ENCODE measurements around the gene CD300LD. TPM values are rescaled to one million over a fixed set of nuclear protein-coding genes. Genes with fewer than 3 reads are reported as not detected.
"Not testable (repeated sequence)": the region's sequence is repeated elsewhere in the genome, so short reads cannot be mapped to it uniquely, and the experiment has no call there.

CD300LD gene
- total RNA-seq: under 1 TPM in 2 of 8 experiments, not detected in 6; 0.25 to 0.33 TPM

DNA sequence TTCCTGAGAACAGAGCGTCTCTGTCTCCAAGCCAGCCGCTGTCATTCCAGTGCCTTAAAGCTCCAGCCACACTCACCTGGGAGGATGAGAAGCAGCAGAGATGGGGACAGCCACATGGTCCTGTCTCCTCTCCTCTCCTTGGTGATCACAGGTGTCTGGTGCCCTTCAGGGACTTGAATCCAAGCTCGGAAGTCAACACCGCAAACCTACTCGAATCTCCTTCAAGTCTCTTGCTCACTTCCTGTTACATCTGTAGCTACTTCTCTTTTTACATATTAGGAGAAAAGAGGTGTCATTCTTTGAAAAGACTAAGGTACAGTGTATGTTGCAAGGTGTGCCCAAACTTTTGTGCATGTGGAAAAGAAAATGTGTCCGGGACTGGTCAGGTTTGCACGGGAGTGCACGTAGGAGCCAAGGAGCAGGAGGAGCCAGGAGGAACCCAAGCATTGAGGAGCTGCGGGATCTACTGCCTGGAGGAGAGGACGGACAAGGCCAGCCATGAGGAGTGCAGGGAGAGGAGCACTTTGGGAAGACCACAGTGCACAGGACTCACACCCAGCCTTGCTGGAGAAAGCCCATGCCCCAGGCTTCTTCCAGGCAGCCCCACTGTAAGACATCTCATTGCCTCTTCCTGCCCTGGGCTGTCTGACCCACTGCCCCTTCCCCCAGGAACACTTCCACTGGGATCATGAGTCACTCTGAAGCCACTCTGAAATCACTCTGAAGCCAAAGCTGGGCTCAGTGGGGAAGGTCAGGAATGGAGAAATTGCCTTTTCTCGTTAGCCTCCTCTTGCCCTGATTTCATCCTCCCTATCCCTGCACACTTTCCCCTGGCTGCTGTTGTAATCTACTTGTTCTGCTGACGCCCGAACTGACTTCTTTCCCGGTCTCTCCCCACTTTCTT lies at the start of gene CD300LD:
Gene CD300LD, minus strand, starts transcription at position 197 of the 904 bp plus-strand sequence. Its CDS starts 81 bp downstream, at position 116.
- H3K27ac ChIP-seq: no peak within 1 kb of the TSS
- H3K4me3 ChIP-seq: no peak within 1 kb of the TSS
- ATAC-seq (replicated peaks in 6 of 8): no peak
- WGBS, 10 experiments: 21 to 100% (median 66%) methylated on average over 3 to 12 of the region's 14 CpGs
- in situ Hi-C loops (cut with MboI; ENCODE audit: low pct_unique_long_range_greater_than_20kb in 2 of 9, low sequenced_read_pairs in 9 of 9, unreplicated experiment in 9 of 9): no loop called here
- H3K4me1 ChIP-seq (replicated peaks in 1 of 2): no peaks in the 10 kb centered on the region

GRCh38 chr17:74641224-74641957 lies 49.3 kb upstream of the CD300LD start:
- H3K4me3 ChIP-seq: no peak overlapping the region
- in situ Hi-C loops (cut with MboI; ENCODE audit: low pct_unique_long_range_greater_than_20kb in 2 of 9, low sequenced_read_pairs in 9 of 9, unreplicated experiment in 9 of 9): no loop called here
- 0 to 83% (median 68%) methylated on average over 1 to 5 of the region's 6 CpGs; no CpG with 5 or more reads in 3 of the 10 experiments for WGBS, 10 experiments
- no peak overlapping the region for H3K27ac ChIP-seq
- no peaks in the 10 kb centered on the region for H3K4me1 ChIP-seq (replicated peaks in 1 of 2)
- peak in 1 of 8 experiments; percentile 14 for ATAC-seq (replicated peaks in 6 of 8)

DNA sequence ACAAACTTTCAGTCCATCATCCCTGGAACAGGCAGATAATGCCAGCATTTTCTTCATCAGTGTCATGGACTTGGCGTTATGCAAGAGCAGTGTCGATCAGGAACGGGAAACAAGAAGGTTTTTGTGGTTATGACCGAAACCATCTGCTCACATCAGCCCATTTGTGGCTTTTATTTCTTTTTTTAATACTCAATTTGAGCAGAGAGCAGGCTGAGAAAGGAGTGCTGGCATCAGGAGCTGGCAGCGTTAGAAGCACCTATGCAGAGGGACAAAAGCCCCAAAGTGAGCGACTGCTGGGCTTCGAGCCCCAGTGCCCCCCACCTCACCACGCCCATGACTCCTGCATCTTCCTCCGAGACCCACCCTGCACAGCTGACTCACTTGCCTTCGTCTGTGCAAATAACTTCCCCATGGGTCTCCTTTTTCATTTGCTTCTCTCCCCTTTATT lies 47.6 kb upstream of the CD300LD start:
- no peak for ATAC-seq (replicated peaks in 6 of 8)
- Histone ChIP-seq H3K4me3 (no peak overlapping the region), H3K27ac (no peak overlapping the region), H3K4me1 (replicated peaks in 1 of 2) (peaks cover 0 to 8% of the 10 kb centered on the region in 2 donors)
- in situ Hi-C loops (cut with MboI; ENCODE audit: low pct_unique_long_range_greater_than_20kb in 2 of 9, low sequenced_read_pairs in 9 of 9, unreplicated experiment in 9 of 9): no loop called here
- WGBS, 10 experiments: 25 to 82% (median 60%) methylated on average over 1 to 8 of the region's 10 CpGs; no CpG with 5 or more reads in 3 of the 10 experiments

DNA sequence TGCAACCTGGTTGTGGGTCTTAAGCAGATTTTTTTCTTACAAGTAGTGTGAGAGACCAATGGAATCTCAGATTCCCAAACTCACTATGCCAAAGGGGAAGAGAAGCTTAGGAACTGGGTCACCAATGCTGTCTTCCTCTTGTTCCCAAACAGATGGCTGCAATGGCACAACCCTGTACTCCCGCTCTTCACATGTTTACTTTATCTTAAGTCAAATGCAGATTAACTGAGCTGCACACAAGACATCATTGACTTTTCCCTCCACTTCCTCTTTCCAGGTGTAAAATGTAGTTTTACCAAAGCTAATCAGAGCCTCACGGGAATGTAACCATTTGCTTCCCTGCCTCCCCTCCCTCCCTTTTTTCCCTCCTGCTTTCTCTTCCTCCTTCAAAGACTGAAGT lies 45.8 kb upstream of the CD300LD start:
- Histone ChIP-seq H3K4me3 (no peak overlapping the region), H3K27ac (no peak overlapping the region), H3K4me1 (replicated peaks in 1 of 2) (peaks cover 0 to 8% of the 10 kb centered on the region in 2 donors)
- in situ Hi-C loops (cut with MboI; ENCODE audit: low pct_unique_long_range_greater_than_20kb in 2 of 9, low sequenced_read_pairs in 9 of 9, unreplicated experiment in 9 of 9): no loop called here
- no peak for ATAC-seq (replicated peaks in 6 of 8)
- 0 to 100% (median 57%) methylated on average over 1 of the region's 2 CpGs; no CpG with 5 or more reads in 3 of the 10 experiments for WGBS, 10 experiments

DNA sequence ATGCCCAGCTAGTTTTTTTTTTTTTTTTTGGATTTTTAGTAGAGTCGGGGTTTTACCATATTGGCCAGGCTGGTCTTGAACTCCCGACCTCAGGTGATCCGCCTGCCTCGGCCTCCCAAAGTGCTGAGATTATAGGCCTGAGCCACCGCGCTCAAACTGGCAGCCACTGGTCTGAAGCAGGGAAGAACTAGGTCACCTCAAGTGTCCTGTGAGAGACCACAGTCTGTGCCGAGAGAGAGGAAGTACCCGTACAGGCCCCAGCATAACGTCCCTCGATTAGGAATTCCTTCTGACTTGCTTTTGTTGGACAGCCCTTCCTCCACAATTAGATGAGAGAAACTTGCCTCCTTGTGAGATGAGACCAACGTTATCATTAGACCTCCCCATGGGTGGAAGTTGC lies 45.2 kb upstream of the CD300LD start:
- H3K4me3 ChIP-seq: no peak overlapping the region
- ATAC-seq (replicated peaks in 6 of 8): no peak
- in situ Hi-C loops (cut with MboI; ENCODE audit: low pct_unique_long_range_greater_than_20kb in 2 of 9, low sequenced_read_pairs in 9 of 9, unreplicated experiment in 9 of 9): no loop called here
- peaks cover 0 to 8% of the 10 kb centered on the region in 2 donors for H3K4me1 ChIP-seq (replicated peaks in 1 of 2)
- 7 to 95% (median 66%) methylated on average over 2 to 9 of the region's 11 CpGs; no CpG with 5 or more reads in 4 of the 10 experiments for WGBS, 10 experiments
- no peak overlapping the region for H3K27ac ChIP-seq

DNA sequence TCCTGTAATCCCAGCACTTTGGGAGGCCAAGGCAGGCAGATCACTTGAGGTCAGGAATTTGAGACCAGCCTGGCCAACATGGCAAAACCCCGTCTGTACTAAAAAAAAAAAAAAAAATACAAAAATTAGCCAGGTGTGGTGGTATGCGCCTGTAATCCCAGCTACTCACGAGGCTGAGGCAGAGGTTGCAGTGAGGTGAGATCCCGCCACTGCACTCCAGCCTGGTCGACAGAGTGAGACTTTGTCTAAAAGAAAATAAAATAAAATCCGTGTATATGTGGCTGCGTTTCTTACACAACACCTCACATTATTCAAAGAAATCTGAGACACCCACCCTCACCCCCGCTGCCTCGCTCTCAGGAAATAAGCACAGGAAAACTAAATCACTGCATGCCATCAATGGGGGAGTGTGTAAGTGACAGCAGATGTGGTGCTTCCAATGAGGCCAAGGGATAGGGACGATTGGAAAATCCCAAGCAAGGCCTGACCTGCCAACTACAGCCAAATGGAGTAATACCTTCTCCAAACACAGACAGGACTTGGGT lies 44.5 kb upstream of the CD300LD start:
- ATAC-seq (replicated peaks in 6 of 8); H3K27ac ChIP-seq; H3K4me3 ChIP-seq; in situ Hi-C loops (cut with MboI; ENCODE audit: low pct_unique_long_range_greater_than_20kb in 2 of 9, low sequenced_read_pairs in 9 of 9, unreplicated experiment in 9 of 9): not testable (repeated sequence)
- H3K4me1 ChIP-seq (replicated peaks in 1 of 2): peaks cover 0 to 13% of the 10 kb centered on the region in 2 donors
- WGBS, 10 experiments: 19 to 100% (median 58%) methylated on average over 1 to 6 of the region's 10 CpGs; no CpG with 5 or more reads in 3 of the 10 experiments

GRCh38 chr17:74635418-74635817 lies 43.3 kb upstream of the CD300LD start:
- peak in 2 of 8 experiments; percentile 38 for ATAC-seq (replicated peaks in 6 of 8)
- WGBS, 10 experiments: 0 to 52% (median 11%) methylated on average over 1 to 9 of the region's 13 CpGs; no CpG with 5 or more reads in 4 of the 10 experiments
- no peak overlapping the region for H3K4me3 ChIP-seq
- in situ Hi-C loops (cut with MboI; ENCODE audit: low pct_unique_long_range_greater_than_20kb in 2 of 9, low sequenced_read_pairs in 9 of 9, unreplicated experiment in 9 of 9): no loop called here
- peaks cover 0 to 13% of the 10 kb centered on the region in 2 donors for H3K4me1 ChIP-seq (replicated peaks in 1 of 2)
- H3K27ac ChIP-seq: peak overlapping the region in 1 of 2 donors; percentile 2

DNA sequence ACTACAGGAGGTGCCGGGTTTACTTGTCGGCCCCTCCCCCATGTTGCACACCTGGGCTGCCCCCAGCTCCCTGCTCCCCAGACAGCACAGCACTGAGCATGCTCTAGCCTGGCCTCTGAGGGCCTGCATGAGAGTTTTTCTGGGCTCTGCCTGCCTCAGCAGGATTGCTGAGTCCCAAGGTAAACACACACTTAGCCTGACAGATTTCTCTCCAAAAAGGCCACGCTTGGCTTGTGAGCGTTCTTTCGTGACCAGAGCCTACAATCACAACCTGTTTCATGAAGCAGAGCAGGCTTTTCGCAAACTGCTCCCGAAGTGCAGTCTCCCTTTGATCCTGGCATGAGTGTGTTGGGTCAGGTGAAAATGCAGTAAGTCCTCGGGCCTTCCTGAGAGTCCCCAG lies 41.2 kb upstream of the CD300LD start:
- Histone ChIP-seq H3K4me3 (no peak overlapping the region), H3K27ac (no peak overlapping the region), H3K4me1 (replicated peaks in 1 of 2) (peaks cover 0 to 13% of the 10 kb centered on the region in 2 donors)
- in situ Hi-C loops (cut with MboI; ENCODE audit: low pct_unique_long_range_greater_than_20kb in 2 of 9, low sequenced_read_pairs in 9 of 9, unreplicated experiment in 9 of 9): no loop called here
- WGBS, 10 experiments: 10 to 95% (median 73%) methylated on average over 1 to 6 of the region's 8 CpGs; no CpG with 5 or more reads in 5 of the 10 experiments
- no peak for ATAC-seq (replicated peaks in 6 of 8)

- in situ Hi-C loops (cut with MboI; ENCODE audit: low pct_unique_long_range_greater_than_20kb in 2 of 9, low sequenced_read_pairs in 9 of 9, unreplicated experiment in 9 of 9): no loop called here
- H3K27ac ChIP-seq: no peak overlapping the region
- H3K4me1 ChIP-seq (replicated peaks in 1 of 2): peaks cover 0 to 13% of the 10 kb centered on the region in 2 donors
- ATAC-seq (replicated peaks in 6 of 8): no peak
- 17 to 93% (median 89%) methylated on average over 2 to 7 of the region's 9 CpGs; no CpG with 5 or more reads in 2 of the 10 experiments for WGBS, 10 experiments
- H3K4me3 ChIP-seq: no peak overlapping the region
Observed at GRCh38 chr17:74632617-74633016, 40.5 kb upstream of the CD300LD start.

GRCh38 chr17:74631468-74632450 lies 39.7 kb upstream of the CD300LD start:
- Histone ChIP-seq H3K4me3 (no peak overlapping the region), H3K27ac (no peak overlapping the region), H3K4me1 (replicated peaks in 1 of 2) (peaks cover 0 to 13% of the 10 kb centered on the region in 2 donors)
- ATAC-seq (replicated peaks in 6 of 8): peak in 6 of 8 experiments; percentile 36 to 75 (median 50)
- in situ Hi-C loops (cut with MboI; ENCODE audit: low pct_unique_long_range_greater_than_20kb in 2 of 9, low sequenced_read_pairs in 9 of 9, unreplicated experiment in 9 of 9): no loop called here
- WGBS, 10 experiments: 4 to 79% (median 54%) methylated on average over 3 to 13 of the region's 14 CpGs

GRCh38 chr17:74630251-74630650 lies 38.2 kb upstream of the CD300LD start:
- ATAC-seq (replicated peaks in 6 of 8); in situ Hi-C loops (cut with MboI; ENCODE audit: low pct_unique_long_range_greater_than_20kb in 2 of 9, low sequenced_read_pairs in 9 of 9, unreplicated experiment in 9 of 9); H3K4me1 ChIP-seq (replicated peaks in 1 of 2); H3K4me3 ChIP-seq; H3K27ac ChIP-seq: not testable (repeated sequence)
- WGBS, 10 experiments: 59 to 94% (median 84%) methylated on average over 2 to 14 of the region's 14 CpGs

DNA sequence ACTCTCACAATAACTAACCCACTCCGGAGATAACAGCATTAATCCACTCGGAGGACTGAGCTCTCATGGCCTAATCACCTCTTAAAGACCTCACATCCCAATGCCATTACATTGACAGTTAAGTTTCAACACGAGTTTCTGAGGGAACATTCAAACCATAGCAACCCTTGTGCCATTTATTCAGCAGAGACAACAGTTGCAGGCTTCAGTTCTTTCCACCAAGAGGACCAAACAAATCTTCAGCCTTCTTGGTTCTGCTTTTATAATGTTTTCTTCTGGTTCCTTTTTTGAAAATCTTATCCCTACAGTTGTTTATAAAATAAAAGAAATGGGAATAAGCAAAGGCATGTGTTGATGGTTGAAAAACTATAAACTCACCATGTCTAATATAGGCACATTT lies 33.6 kb upstream of the CD300LD start:
- no peak for ATAC-seq (replicated peaks in 6 of 8)
- in situ Hi-C loops (cut with MboI; ENCODE audit: low pct_unique_long_range_greater_than_20kb in 2 of 9, low sequenced_read_pairs in 9 of 9, unreplicated experiment in 9 of 9): no loop called here
- no peak overlapping the region for H3K27ac ChIP-seq
- no peaks in the 10 kb centered on the region for H3K4me1 ChIP-seq (replicated peaks in 1 of 2)
- WGBS, 10 experiments: 0 to 75% (median 20%) methylated on average over 1 to 3 of the region's 3 CpGs; no CpG with 5 or more reads in 1 of the 10 experiments
- no peak overlapping the region for H3K4me3 ChIP-seq
